ENCODE measurements around the gene NEMP2.

DNA sequence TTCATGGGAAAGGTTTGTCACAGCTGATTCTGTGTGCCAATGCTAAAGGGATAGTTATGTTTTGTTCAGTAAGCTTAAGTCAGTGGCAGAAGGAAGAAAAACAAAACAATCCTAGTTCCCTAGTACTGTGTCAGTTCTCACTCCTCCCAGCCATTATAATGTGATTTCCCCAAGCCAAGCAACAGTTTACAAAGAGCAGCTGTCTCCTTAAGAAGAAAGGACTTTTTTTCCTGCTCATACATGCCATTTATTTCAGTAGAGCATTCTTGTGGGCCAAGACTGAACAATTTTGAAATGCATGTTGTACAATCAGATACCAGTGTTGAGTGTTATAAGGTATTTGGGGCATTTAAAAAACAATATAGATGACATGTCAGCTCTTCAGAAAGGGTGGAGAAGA, 52.1 kb downstream of the NEMP2 start:
- TF ChIP-seq, protein P1, sequence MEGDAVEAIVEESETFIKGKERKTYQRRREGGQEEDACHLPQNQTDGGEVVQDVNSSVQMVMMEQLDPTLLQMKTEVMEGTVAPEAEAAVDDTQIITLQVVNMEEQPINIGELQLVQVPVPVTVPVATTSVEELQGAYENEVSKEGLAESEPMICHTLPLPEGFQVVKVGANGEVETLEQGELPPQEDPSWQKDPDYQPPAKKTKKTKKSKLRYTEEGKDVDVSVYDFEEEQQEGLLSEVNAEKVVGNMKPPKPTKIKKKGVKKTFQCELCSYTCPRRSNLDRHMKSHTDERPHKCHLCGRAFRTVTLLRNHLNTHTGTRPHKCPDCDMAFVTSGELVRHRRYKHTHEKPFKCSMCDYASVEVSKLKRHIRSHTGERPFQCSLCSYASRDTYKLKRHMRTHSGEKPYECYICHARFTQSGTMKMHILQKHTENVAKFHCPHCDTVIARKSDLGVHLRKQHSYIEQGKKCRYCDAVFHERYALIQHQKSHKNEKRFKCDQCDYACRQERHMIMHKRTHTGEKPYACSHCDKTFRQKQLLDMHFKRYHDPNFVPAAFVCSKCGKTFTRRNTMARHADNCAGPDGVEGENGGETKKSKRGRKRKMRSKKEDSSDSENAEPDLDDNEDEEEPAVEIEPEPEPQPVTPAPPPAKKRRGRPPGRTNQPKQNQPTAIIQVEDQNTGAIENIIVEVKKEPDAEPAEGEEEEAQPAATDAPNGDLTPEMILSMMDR (conservative IDR thresholded peaks at IDR 0.05 in 1 of 2, IDR thresholded peaks at IDR 0.05 in 1 of 2; ENCODE audit: extremely low read depth in 1 of 2, insufficient read depth in 1 of 2, low read depth in 1 of 2, low read length in 2 of 2): no peak
- TF ChIP-seq EZH2 (IDR thresholded peaks at IDR 0.05; ENCODE audit: borderline replicate concordance, low read length): no peak
